RWPE2 (cell line): ENCODE results near the gene P2RX2.

Experiments used
- ATAC-seq: fragments of 200-7000 bp; cut with Tn5 transposase; 3 replicates; pipeline ENCODE4 v1.9.1; 2021; ENCODE audit warnings: low read depth
- DNase-seq: peaks from one replicate; pipeline ENCODE4 v3.0.0-alpha.2; 2020; ENCODE audit warnings: low spot score
- H3K27ac ChIP-seq: fragments of 450-650 bp; 2 replicates; pipeline ENCODE4 v1.5.1; 2017; ENCODE audit warnings: mild to moderate bottlenecking; ENCODE audit not compliant: poor library complexity, severe bottlenecking
- H3K27me3 ChIP-seq: fragments of 250-450 bp; sonication (Bioruptor Pico); 2 replicates; pipeline ENCODE4 v1.5.1; 2021; ENCODE audit warnings: mild to moderate bottlenecking, moderate library complexity; ENCODE audit not compliant: insufficient read depth, poor library complexity, severe bottlenecking
- H3K36me3 ChIP-seq: fragments of 250-450 bp; sonication (Bioruptor Pico); 2 replicates; pipeline ENCODE4 v1.5.1; 2020; ENCODE audit warnings: low read depth, mild to moderate bottlenecking, moderate library complexity
- H3K4me1 ChIP-seq: fragments of 250-450 bp; sonication (Bioruptor Pico); 2 replicates; pipeline ENCODE4 v1.5.1; 2021; ENCODE audit warnings: mild to moderate bottlenecking, moderate library complexity; ENCODE audit not compliant: insufficient read depth, poor library complexity, severe bottlenecking
- H3K4me3 ChIP-seq: fragments of 250-450 bp; sonication (Bioruptor Pico); 2 replicates; pipeline ENCODE4 v1.5.1; 2021; ENCODE audit warnings: mild to moderate bottlenecking, moderate library complexity; ENCODE audit not compliant: severe bottlenecking
- H3K9me3 ChIP-seq: fragments of 250-450 bp; sonication (Bioruptor Pico); 2 replicates; pipeline ENCODE4 v1.5.1; 2021; ENCODE audit warnings: mild to moderate bottlenecking, moderate library complexity; ENCODE audit not compliant: severe bottlenecking
- TF ChIP-seq, protein P1 (sequence below): fragments of 450-650 bp; IDR thresholded peaks from one replicate; pipeline ENCODE4 v1.5.1; 2017; ENCODE audit warnings: mild to moderate bottlenecking, moderate library complexity; ENCODE audit not compliant: poor library complexity, severe bottlenecking

P2RX2 gene

GRCh38 chr12:132575661-132576060 is 42.9 kb upstream of the P2RX2 start:
- DNase-seq (no peak), ATAC-seq (no peak)
- Histone ChIP-seq H3K4me3 (no peak overlapping the region), H3K4me1 (no peaks in the 10 kb centered on the region), H3K9me3 (no peaks in the 10 kb centered on the region), H3K27ac (no peak overlapping the region), H3K36me3 (peaks cover 14% of the 10 kb centered on the region), H3K27me3 (no peaks in the 10 kb centered on the region)
- TF ChIP-seq, protein P1, sequence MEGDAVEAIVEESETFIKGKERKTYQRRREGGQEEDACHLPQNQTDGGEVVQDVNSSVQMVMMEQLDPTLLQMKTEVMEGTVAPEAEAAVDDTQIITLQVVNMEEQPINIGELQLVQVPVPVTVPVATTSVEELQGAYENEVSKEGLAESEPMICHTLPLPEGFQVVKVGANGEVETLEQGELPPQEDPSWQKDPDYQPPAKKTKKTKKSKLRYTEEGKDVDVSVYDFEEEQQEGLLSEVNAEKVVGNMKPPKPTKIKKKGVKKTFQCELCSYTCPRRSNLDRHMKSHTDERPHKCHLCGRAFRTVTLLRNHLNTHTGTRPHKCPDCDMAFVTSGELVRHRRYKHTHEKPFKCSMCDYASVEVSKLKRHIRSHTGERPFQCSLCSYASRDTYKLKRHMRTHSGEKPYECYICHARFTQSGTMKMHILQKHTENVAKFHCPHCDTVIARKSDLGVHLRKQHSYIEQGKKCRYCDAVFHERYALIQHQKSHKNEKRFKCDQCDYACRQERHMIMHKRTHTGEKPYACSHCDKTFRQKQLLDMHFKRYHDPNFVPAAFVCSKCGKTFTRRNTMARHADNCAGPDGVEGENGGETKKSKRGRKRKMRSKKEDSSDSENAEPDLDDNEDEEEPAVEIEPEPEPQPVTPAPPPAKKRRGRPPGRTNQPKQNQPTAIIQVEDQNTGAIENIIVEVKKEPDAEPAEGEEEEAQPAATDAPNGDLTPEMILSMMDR, result no peak

- peaks cover 14% of the 10 kb centered on the region for H3K36me3 ChIP-seq
- TF ChIP-seq, protein P1, result no peak
- H3K27ac ChIP-seq, result no peak overlapping the region
- DNase-seq (no peak), ATAC-seq (no peak)
- H3K27me3 ChIP-seq, result no peaks in the 10 kb centered on the region
- H3K4me3 ChIP-seq, result no peak overlapping the region
- no peaks in the 10 kb centered on the region for H3K4me1 ChIP-seq
- H3K9me3 ChIP-seq, result no peaks in the 10 kb centered on the region
Observed at GRCh38 chr12:132576701-132577100, 41.9 kb upstream of the P2RX2 start.

- no peak for ATAC-seq
- no peaks in the 10 kb centered on the region for H3K9me3 ChIP-seq
- no peaks in the 10 kb centered on the region for H3K4me1 ChIP-seq
- DNase-seq, result no peak
- H3K4me3 ChIP-seq, result no peak overlapping the region
- no peak overlapping the region for H3K27ac ChIP-seq
- no peaks in the 10 kb centered on the region for H3K27me3 ChIP-seq
- TF ChIP-seq, protein P1, result no peak
- H3K36me3 ChIP-seq, result peaks cover 10% of the 10 kb centered on the region
Observed at GRCh38 chr12:132577191-132577920, 41.2 kb upstream of the P2RX2 start.

DNA sequence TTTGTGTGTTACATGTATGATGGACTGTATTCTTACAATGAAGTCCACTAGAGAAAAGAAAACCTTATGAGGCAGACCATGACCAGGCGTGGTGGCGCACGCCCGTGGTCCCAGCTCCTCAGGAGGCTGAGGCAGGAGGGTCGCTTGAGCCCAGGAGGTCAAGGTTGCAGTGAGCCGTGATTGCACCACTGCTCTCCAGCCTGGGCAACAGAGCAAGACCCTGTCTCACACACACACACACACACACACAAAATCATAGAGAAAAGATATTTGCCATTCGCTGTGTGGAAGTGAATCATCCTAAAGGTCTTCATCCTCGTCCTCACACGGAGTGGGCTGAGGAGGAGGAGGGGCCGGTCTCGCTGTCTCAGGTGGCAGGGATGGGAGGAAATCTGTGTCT is 40.5 kb upstream of the P2RX2 start:
- H3K4me1 ChIP-seq, result no peaks in the 10 kb centered on the region
- no peaks in the 10 kb centered on the region for H3K9me3 ChIP-seq
- H3K27ac ChIP-seq, result no peak overlapping the region
- DNase-seq (no peak), ATAC-seq (no peak)
- H3K36me3 ChIP-seq, result peaks cover 10% of the 10 kb centered on the region
- no peak overlapping the region for H3K4me3 ChIP-seq
- H3K27me3 ChIP-seq, result no peaks in the 10 kb centered on the region
- TF ChIP-seq, protein P1, result no peak

DNA sequence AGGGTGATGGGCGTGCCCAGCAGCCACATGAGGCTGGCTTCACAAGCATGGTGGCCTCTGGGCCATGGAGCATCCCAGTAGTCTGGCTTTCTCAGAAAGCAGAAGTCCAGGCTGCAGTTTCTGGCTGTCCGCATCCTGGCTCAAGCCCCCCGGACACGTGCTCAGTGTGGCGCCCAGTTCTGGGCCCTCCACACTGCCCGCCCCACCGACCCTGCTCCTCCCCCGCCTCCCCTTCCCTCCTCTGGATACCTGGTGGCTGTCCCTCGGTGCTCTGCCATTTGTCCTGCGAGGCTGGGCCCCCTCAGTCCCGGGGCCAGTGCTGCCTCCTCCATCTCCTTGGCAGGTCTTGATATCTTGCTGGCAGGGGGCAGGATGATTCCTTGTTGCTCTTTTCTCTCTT is 39.8 kb upstream of the P2RX2 start:
- Histone ChIP-seq H3K4me3 (no peak overlapping the region), H3K9me3 (no peaks in the 10 kb centered on the region), H3K27me3 (no peaks in the 10 kb centered on the region), H3K27ac (no peak overlapping the region), H3K4me1 (no peaks in the 10 kb centered on the region), H3K36me3 (peaks cover 10% of the 10 kb centered on the region)
- DNase-seq (no peak), ATAC-seq (no peak)
- TF ChIP-seq, protein P1, result no peak
